COLO668 (cell line): ENCODE results near the gene DLG1.
A peak's percentile ranks its signal among the peaks of the same experiment; 100 is the strongest.
"Not testable (repeated sequence)": the region's sequence is repeated elsewhere in the genome, so short reads cannot be mapped to it uniquely, and the experiment has no call there.

Experiments used
- DNase-seq: peaks from one replicate; lab custom pipeline; 2025; ENCODE audit not compliant: unreplicated experiment; lab: John Stamatoyannopoulos, UW

The DLG1 gene

DNA sequence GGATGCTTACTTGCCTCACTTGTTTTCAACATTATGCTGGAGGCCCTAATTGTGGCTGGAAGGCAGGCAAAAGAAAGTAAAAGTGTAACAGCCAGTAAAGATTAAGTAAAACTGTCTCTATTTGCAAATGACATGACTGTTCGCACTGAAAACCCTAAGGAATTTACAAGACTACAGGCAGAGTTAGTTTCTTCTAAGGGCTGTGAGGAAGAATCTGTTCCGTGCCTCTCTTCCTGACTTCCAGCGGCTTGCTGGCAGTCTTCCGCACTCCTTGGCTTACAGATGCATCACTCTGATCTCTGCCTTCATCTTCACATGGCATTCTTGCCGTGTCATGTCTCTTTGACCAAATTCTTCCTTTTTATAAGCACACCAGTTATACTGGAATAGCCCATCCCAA, 86.1 kb downstream of the DLG1 start:
- DNase-seq, result no peak

DNA sequence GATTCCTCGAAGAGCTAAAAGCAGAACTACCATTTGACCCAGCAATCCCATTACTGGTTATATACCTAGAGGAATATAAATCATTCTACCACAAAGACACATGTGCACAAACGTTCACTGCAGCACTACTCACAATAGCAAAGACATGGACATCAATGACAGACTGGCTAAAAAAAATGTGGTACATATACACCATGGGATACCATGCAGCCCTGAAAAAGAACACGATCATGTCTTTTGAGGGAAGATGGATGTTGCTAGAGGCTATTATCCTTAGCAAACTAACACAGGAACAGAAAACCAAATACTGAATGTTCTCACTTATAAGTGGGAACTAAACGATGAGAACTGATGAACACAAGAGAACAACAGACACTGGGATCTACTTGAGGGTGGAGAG, 86.7 kb downstream of the DLG1 start:
- not testable (repeated sequence) for DNase-seq

GRCh38 chr3:197209366-197210260, 88.8 kb downstream of the DLG1 start:
- DNase-seq, result no peak

GRCh38 chr3:197206913-197207312, 91.5 kb downstream of the DLG1 start:
- DNase-seq, result no peak

DNA sequence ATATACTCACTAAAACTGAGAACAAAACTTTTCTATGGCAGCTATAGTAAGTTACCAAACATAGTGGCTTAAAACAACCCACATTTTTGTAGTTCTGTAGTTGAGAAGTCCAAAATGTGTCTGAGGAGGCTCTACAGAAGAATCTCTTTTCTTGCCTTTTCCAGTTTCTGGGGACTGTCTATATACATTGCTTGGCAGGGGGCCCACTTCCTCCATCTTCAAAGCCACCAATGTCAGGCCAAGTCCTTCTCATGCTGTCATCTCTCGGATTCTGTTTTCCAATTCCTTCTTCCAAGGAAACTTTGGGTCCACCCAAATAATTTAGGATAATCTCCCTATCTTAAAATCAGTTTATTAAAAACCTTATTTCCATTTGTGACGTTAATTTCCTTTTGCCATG, 92.7 kb downstream of the DLG1 start:
- DNase-seq, result no peak

- DNase-seq, result no peak
Observed at GRCh38 chr3:197205265-197205664, 93.1 kb downstream of the DLG1 start.

DNA sequence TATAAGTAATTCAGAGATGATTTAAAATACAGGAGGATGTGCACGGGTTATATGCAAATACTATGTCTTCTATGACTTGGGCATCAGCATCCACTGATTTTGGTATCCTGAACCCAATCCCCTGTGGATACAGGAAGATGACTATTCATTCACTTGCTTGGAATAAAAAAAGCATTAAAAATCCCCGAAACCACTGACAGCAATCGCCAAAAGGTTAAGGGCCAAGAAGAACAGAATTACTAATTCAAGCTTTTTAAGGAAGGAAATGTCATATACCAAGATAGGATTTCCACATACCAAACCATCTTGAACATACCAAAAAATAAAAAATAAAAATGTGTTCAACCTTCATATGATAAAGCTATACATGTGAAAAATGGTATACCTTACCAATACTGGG, 93.7 kb downstream of the DLG1 start:
- DNase-seq, result no peak

DNA sequence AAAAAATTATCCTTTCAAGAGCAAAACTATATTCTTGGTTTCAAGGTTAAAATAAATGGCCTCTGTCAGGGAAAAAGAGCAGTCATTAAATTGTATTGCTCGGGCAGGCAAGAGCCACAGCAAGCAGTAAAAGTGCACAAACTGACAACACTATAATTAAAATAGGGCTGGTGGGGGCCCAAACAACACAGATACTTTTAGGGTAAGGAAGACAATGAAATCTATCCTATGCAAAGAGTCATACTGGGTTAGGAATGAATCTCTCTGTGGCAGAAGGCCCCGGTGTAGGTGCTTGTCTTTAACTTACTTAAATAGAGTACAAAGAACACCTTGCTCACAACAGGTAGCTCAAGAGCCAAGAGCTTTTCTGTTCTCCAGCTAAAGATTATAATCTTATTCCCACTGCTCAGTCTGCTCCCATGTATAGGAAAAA, 94.7 kb downstream of the DLG1 start:
- no peak for DNase-seq

GRCh38 chr3:197202694-197203093, 95.7 kb downstream of the DLG1 start:
- no peak for DNase-seq

GRCh38 chr3:197201791-197202452, 96.5 kb downstream of the DLG1 start:
- no peak for DNase-seq

- not testable (repeated sequence) for DNase-seq
Observed at GRCh38 chr3:197200856-197201255, 97.6 kb downstream of the DLG1 start.

DNA sequence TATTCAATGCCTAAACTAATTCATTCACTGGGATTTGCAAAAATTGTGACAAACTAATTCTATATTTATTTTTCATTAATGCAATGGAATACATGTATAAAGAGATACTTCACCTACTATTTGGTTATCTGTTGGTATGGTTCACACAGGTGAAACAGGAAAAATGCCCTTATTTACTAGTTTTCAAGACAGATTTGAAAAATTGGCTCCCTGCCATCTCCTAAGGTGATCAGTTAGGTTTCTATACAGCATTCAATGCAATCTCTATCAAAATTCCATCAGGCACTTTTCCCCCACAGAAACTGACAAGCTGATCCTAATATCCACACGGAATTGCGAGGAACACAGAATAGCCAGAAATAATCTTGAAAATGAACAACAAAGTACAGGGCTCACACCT, 101.1 kb downstream of the DLG1 start:
- DNase-seq, result no peak

GRCh38 chr3:197196192-197196591, 102.2 kb downstream of the DLG1 start:
- DNase-seq, result no peak

GRCh38 chr3:197195326-197195725, 103.1 kb downstream of the DLG1 start:
- no peak for DNase-seq

DNA sequence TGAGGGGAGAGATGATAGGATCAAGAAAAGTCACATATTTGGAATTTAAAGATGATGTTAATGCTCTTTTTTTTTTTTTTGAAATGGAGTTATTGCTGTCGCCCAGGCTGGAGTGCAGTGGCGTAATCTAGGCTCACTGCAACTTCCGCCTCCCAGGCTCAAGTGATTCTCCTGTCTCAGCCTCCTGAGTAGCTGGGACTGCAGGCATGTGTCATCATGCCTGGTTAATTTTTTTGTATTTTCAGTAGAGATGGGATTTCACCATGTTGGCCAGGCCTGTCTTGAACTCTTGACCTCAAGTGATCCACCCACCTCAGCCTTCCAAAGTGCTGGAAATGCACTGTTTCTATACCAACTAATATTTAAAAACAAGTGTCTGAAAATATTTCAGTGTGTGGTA, 104.7 kb downstream of the DLG1 start:
- DNase-seq, result not testable (repeated sequence)

DNA sequence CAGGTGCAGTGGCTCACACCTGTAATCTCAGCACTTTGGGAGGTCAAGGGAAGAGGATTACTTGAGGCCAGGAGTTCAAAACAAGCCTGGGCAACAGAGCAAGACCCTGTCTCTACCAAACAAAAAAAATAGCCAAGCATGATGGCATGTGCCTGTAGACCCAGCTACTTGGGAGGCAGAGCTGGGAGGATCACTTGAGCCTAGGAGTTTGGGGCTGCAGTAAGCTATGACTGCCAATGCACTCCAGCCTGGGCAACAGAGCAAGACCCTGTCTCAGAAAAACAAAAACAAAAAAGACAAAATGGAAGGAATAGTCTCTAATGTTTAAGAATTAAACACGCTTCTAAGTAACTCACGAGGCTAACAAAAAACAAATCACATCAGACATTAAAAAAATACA, 106.5 kb downstream of the DLG1 start:
- DNase-seq, result no peak

DNA sequence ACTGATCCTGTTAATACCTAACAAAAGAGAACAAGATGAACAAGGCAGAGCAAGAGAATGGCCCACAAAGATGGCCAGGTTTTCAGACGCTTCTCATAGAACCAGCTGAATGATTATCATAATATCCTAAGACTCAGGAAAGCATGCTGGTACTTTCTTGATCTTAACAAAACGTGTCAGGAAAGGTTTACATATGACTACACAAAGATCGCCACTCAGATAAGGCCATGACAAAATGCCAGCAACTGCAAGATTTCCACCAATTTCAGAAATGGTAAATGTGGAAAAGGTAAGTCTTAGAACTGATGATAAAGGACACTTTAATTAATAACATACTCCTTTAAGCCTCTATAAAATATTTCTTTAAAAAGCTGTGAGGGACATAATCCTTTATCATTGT, 108.8 kb downstream of the DLG1 start:
- no peak for DNase-seq

DNA sequence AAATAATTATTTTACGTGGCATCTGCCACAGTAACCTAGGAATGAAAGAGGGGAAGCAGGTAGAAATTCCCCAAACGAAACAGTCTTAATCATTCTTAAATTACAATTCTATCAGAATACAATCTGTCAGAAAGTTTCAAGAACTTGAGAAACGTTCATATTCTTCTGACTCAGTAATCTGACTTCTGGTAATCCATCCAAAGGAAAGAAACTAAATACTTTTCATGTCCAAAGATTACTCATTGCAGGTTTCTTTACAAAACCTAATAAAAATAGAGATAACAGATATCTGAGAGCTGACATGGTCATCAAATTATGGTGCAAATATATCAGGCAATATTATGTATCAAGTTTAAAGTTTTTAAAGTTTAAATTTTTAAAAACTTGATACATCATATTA, 109.4 kb downstream of the DLG1 start:
- no peak for DNase-seq

DNA sequence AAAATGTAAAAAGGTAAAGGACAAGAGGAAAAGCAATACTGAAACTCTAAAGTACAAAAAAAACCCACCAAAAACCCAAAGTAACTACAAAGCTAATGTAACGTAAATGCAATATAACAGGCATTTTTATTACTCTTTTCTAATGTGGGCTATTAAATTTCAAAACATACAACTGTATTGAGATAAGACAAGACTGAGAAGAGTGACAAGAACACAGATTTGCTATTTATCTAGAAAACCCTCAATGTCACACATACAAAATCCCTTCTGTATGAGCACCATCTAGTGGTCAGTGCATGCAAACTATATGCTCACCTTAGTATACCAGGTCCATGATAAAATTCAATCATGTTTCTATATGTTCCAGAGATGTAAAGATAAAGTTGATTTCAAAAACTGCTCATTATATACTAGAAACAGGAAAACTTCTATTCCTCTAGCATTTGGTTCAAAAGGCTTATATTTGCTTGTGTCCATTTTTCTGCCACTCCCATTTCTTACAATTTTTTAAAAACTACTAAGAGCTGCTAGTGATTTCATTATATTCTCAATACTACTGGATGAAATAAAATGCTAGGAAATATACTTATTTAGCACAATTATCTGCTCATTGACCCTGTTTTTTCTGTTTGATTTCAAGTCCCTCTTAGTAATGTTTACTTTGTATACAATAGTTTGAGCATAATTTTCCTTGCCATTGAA, 111.4 kb downstream of the DLG1 start:
- peak; percentile 15 for DNase-seq

- no peak for DNase-seq
Observed at GRCh38 chr3:197183582-197183981, 114.8 kb downstream of the DLG1 start.

GRCh38 chr3:197181741-197182140, 116.7 kb downstream of the DLG1 start:
- DNase-seq, result no peak

- no peak for DNase-seq
Observed at GRCh38 chr3:197178998-197179397, 119.4 kb downstream of the DLG1 start.
